ENCODE data around the gene SLC9A9.

SLC9A9 gene

GRCh38 chr3:143786219-143787191 lies 61.8 kb downstream of the SLC9A9 start:
- DNase-seq (ENCODE audit: low read depth) = peak; percentile 59
- H3K4me3 ChIP-seq (ENCODE audit: low read depth, low read length) = peak overlapping the region; percentile 29
- TF ChIP-seq, protein P1, sequence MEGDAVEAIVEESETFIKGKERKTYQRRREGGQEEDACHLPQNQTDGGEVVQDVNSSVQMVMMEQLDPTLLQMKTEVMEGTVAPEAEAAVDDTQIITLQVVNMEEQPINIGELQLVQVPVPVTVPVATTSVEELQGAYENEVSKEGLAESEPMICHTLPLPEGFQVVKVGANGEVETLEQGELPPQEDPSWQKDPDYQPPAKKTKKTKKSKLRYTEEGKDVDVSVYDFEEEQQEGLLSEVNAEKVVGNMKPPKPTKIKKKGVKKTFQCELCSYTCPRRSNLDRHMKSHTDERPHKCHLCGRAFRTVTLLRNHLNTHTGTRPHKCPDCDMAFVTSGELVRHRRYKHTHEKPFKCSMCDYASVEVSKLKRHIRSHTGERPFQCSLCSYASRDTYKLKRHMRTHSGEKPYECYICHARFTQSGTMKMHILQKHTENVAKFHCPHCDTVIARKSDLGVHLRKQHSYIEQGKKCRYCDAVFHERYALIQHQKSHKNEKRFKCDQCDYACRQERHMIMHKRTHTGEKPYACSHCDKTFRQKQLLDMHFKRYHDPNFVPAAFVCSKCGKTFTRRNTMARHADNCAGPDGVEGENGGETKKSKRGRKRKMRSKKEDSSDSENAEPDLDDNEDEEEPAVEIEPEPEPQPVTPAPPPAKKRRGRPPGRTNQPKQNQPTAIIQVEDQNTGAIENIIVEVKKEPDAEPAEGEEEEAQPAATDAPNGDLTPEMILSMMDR (conservative IDR thresholded peaks at IDR 0.05; ENCODE audit: low read depth, low read length) = no peak

- no peak overlapping the region for H3K4me3 ChIP-seq (ENCODE audit: low read depth, low read length)
- TF ChIP-seq, protein P1 (conservative IDR thresholded peaks at IDR 0.05; ENCODE audit: low read depth, low read length) = no peak
Measured at GRCh38 chr3:143784446-143784845, 63.8 kb downstream of the SLC9A9 start.

GRCh38 chr3:143783851-143784370 lies 64.4 kb downstream of the SLC9A9 start:
- H3K4me3 ChIP-seq (ENCODE audit: low read depth, low read length) = no peak overlapping the region
- peak; percentile 49 for DNase-seq (ENCODE audit: low read depth)
- TF ChIP-seq, protein P1 (conservative IDR thresholded peaks at IDR 0.05; ENCODE audit: low read depth, low read length) = no peak

More at GRCh38 chr3:143784446-143784845, 63.8 kb downstream of the SLC9A9 start:
- no peak for DNase-seq (ENCODE audit: low read depth)

GRCh38 chr3:143775459-143775858 lies 72.8 kb downstream of the SLC9A9 start:
- DNase-seq (ENCODE audit: low read depth) = peak; percentile 67
- peak overlapping the region; percentile 32 for H3K4me3 ChIP-seq (ENCODE audit: low read depth, low read length)
- TF ChIP-seq, protein P1 (conservative IDR thresholded peaks at IDR 0.05; ENCODE audit: low read depth, low read length) = peak; percentile 76

DNA sequence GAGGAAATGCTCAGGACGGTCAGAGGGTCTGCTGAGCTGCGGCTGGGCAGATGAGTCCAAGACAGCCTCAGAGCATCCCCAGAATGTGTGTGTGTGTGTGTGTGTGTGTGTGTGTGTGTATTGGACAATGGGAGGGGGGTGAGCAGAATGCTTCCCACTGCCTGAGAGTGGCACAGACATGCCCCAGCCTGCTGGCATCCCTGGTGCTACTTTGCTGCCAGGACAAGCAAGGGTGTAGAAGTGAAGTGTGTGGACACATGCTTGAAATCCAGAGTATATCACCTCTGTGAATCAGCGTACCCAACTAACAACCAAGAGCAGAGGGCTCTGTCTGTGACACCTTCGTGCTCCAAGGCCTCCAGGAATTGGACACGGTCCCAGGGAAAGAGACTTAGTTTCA lies 76.3 kb downstream of the SLC9A9 start:
- H3K4me3 ChIP-seq (ENCODE audit: low read depth, low read length) = no peak overlapping the region
- TF ChIP-seq, protein P1 (conservative IDR thresholded peaks at IDR 0.05; ENCODE audit: low read depth, low read length) = no peak
- no peak for DNase-seq (ENCODE audit: low read depth)

GRCh38 chr3:143771258-143771657 lies 77.0 kb downstream of the SLC9A9 start:
- TF ChIP-seq, protein P1 (conservative IDR thresholded peaks at IDR 0.05; ENCODE audit: low read depth, low read length) = no peak
- no peak for DNase-seq (ENCODE audit: low read depth)
- H3K4me3 ChIP-seq (ENCODE audit: low read depth, low read length) = no peak overlapping the region
